Breast epithelium (tissue), 3 donors: ENCODE measurements around the gene ADAMTSL4.

ENCODE experiments used
- CTCF ChIP-seq, 3 donors: fragments of 450-650 bp; IDR thresholded peaks; one replicate each; pipeline ENCODE4 v1.5.1; 2016 to 2017; ENCODE audit warnings: antibody characterized with exemption in 3 of 3, mild to moderate bottlenecking in 3 of 3, moderate library complexity in 3 of 3
- POLR2A ChIP-seq: fragments of 450-650 bp; IDR thresholded peaks from one replicate; pipeline ENCODE4 v1.6.1; 2016; ENCODE audit warnings: antibody characterized with exemption, mild to moderate bottlenecking, moderate library complexity

- TF ChIP-seq CTCF (IDR thresholded peaks at IDR 0.05) (no peak), POLR2A (no peak)
Measured at GRCh38 chr1:150559656-150560010, 10.4 kb downstream of the ADAMTSL4 start.
